DND-41 (cell line): ENCODE data around the gene EYS.

Experiments
- CTCF ChIP-seq: IDR thresholded peaks from 2 replicates; pipeline ENCODE4 v1.5.1; 2012; ENCODE audit warnings: borderline replicate concordance, low read length, moderate library complexity, mild to moderate bottlenecking; ENCODE audit not compliant: poor library complexity, severe bottlenecking; ENCODE audit errors: extremely low read depth
- EZH2 ChIP-seq: IDR thresholded peaks from 3 replicates; pipeline ENCODE4 v1.6.1; 2012; ENCODE audit warnings: borderline replicate concordance, low read depth, mild to moderate bottlenecking, moderate library complexity, low read length, inconsistent platforms; ENCODE audit not compliant: severe bottlenecking

DNA sequence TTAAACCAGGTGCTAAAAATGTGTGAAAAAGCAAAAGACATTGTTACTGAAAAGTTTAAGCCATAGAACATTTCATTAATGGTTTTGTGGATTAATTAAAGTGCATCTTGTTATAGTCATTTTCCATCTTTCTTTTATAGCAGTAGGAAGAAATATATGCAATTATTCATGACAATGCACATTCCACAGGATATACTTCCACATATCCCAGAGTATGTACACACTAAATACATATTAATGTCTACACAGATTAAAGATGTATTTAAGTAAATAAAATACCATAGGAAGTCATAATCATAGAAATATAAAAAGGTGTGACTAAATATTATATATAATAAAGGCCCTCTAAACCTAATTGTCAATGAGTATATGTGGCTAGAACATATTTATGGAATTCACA, 1492.7 kb downstream of the EYS start:
- no peak for TF ChIP-seq CTCF
- TF ChIP-seq EZH2 = no peak
